ENCODE results near the gene MAGEA9B. TPM values are rescaled to one million over a fixed set of nuclear protein-coding genes. Genes with fewer than 3 reads are reported as not detected.

The MAGEA9B gene
- polyA plus RNA-seq, 1 donor from 2014 or later: not detected

- H3K9ac ChIP-seq (ENCODE audit: low read length): no peak overlapping the region
- no peaks in the 10 kb centered on the region for H3K36me3 ChIP-seq (ENCODE audit: insufficient read depth, low read length)
- H3K27me3 ChIP-seq (ENCODE audit: insufficient read depth, low read depth, low read length): no peaks in the 10 kb centered on the region
- H3K27ac ChIP-seq (ENCODE audit: low read length): no peak overlapping the region
- H3K4me3 ChIP-seq (ENCODE audit: low read length): no peak overlapping the region
- no peak overlapping the region for H3K4me2 ChIP-seq (ENCODE audit: low read length)
- no peaks in the 10 kb centered on the region for H3K9me3 ChIP-seq (ENCODE audit: low read length)
- no peaks in the 10 kb centered on the region for H4K20me1 ChIP-seq (ENCODE audit: insufficient read depth)
- no peaks in the 10 kb centered on the region for H3F3A ChIP-seq (ENCODE audit: insufficient read depth, low read length, poor library complexity, severe bottlenecking)
- H2AFZ ChIP-seq (ENCODE audit: low read depth, low read length): no peak overlapping the region
- no peaks in the 10 kb centered on the region for H3K79me2 ChIP-seq (replicated peaks; ENCODE audit: insufficient read depth, low read length)
- H3K9me2 ChIP-seq (ENCODE audit: insufficient read depth, low read length): no peaks in the 10 kb centered on the region
- TF ChIP-seq TAF1 (IDR thresholded peaks at IDR 0.05; ENCODE audit: low read depth) (no peak), EP300 (conservative IDR thresholded peaks at IDR 0.05; ENCODE audit: poor library complexity, severe bottlenecking) (no peak), MXI1 (conservative IDR thresholded peaks at IDR 0.05; ENCODE audit: poor library complexity, severe bottlenecking) (no peak), SMC3 (conservative IDR thresholded peaks at IDR 0.05; ENCODE audit: poor library complexity) (no peak), EZH2 (IDR thresholded peaks at IDR 0.05; ENCODE audit: borderline replicate concordance, insufficient read depth, low read length, poor library complexity, severe bottlenecking) (no peak), POLR2AphosphoS5 (IDR thresholded peaks at IDR 0.05) (no peak), RAD21 (conservative IDR thresholded peaks at IDR 0.05) (no peak)
- TF ChIP-seq, protein P1, sequence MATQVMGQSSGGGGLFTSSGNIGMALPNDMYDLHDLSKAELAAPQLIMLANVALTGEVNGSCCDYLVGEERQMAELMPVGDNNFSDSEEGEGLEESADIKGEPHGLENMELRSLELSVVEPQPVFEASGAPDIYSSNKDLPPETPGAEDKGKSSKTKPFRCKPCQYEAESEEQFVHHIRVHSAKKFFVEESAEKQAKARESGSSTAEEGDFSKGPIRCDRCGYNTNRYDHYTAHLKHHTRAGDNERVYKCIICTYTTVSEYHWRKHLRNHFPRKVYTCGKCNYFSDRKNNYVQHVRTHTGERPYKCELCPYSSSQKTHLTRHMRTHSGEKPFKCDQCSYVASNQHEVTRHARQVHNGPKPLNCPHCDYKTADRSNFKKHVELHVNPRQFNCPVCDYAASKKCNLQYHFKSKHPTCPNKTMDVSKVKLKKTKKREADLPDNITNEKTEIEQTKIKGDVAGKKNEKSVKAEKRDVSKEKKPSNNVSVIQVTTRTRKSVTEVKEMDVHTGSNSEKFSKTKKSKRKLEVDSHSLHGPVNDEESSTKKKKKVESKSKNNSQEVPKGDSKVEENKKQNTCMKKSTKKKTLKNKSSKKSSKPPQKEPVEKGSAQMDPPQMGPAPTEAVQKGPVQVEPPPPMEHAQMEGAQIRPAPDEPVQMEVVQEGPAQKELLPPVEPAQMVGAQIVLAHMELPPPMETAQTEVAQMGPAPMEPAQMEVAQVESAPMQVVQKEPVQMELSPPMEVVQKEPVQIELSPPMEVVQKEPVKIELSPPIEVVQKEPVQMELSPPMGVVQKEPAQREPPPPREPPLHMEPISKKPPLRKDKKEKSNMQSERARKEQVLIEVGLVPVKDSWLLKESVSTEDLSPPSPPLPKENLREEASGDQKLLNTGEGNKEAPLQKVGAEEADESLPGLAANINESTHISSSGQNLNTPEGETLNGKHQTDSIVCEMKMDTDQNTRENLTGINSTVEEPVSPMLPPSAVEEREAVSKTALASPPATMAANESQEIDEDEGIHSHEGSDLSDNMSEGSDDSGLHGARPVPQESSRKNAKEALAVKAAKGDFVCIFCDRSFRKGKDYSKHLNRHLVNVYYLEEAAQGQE (IDR thresholded peaks at IDR 0.05; ENCODE audit: borderline replicate concordance): no peak
- TF ChIP-seq, protein P2, sequence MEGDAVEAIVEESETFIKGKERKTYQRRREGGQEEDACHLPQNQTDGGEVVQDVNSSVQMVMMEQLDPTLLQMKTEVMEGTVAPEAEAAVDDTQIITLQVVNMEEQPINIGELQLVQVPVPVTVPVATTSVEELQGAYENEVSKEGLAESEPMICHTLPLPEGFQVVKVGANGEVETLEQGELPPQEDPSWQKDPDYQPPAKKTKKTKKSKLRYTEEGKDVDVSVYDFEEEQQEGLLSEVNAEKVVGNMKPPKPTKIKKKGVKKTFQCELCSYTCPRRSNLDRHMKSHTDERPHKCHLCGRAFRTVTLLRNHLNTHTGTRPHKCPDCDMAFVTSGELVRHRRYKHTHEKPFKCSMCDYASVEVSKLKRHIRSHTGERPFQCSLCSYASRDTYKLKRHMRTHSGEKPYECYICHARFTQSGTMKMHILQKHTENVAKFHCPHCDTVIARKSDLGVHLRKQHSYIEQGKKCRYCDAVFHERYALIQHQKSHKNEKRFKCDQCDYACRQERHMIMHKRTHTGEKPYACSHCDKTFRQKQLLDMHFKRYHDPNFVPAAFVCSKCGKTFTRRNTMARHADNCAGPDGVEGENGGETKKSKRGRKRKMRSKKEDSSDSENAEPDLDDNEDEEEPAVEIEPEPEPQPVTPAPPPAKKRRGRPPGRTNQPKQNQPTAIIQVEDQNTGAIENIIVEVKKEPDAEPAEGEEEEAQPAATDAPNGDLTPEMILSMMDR (IDR thresholded peaks at IDR 0.05; ENCODE audit: poor library complexity, severe bottlenecking): no peak
Observed at GRCh38 chrX:149618871-149619270, 31.6 kb upstream of the MAGEA9B start.

- H3K79me2 ChIP-seq (replicated peaks; ENCODE audit: insufficient read depth, low read length): no peaks in the 10 kb centered on the region
- no peak overlapping the region for H3K9ac ChIP-seq (ENCODE audit: low read length)
- H3K36me3 ChIP-seq (ENCODE audit: insufficient read depth, low read length): no peaks in the 10 kb centered on the region
- H2AFZ ChIP-seq (ENCODE audit: low read depth, low read length): no peak overlapping the region
- no peak overlapping the region for H3K4me3 ChIP-seq (ENCODE audit: low read length)
- no peaks in the 10 kb centered on the region for H3K9me3 ChIP-seq (ENCODE audit: low read length)
- no peaks in the 10 kb centered on the region for H3K27me3 ChIP-seq (ENCODE audit: insufficient read depth, low read depth, low read length)
- no peaks in the 10 kb centered on the region for H3F3A ChIP-seq (ENCODE audit: insufficient read depth, low read length, poor library complexity, severe bottlenecking)
- no peak overlapping the region for H3K4me2 ChIP-seq (ENCODE audit: low read length)
- TF ChIP-seq RAD21 (conservative IDR thresholded peaks at IDR 0.05) (no peak), MXI1 (conservative IDR thresholded peaks at IDR 0.05; ENCODE audit: poor library complexity, severe bottlenecking) (no peak), SMC3 (conservative IDR thresholded peaks at IDR 0.05; ENCODE audit: poor library complexity) (no peak), POLR2AphosphoS5 (IDR thresholded peaks at IDR 0.05) (no peak), TAF1 (IDR thresholded peaks at IDR 0.05; ENCODE audit: low read depth) (no peak)
- TF ChIP-seq, protein P2 (IDR thresholded peaks at IDR 0.05; ENCODE audit: poor library complexity, severe bottlenecking): no peak
- TF ChIP-seq, protein P1 (IDR thresholded peaks at IDR 0.05; ENCODE audit: borderline replicate concordance): no peak
- no peak overlapping the region for H3K27ac ChIP-seq (ENCODE audit: low read length)
- no peaks in the 10 kb centered on the region for H3K9me2 ChIP-seq (ENCODE audit: insufficient read depth, low read length)
- H4K20me1 ChIP-seq (ENCODE audit: insufficient read depth): no peaks in the 10 kb centered on the region
Observed at GRCh38 chrX:149611623-149612175, 24.4 kb upstream of the MAGEA9B start.
